GM19351 (cell line): ENCODE data around the gene RCSD1.
"Not testable (repeated sequence)": the region's sequence is repeated elsewhere in the genome, so short reads cannot be mapped to it uniquely, and the experiment has no call there.

ENCODE experiments used
- ATAC-seq: cut with Tn5 transposase; IDR thresholded peaks from one replicate; pipeline ENCODE4 v1.9.1; 2021; ENCODE audit warnings: mild to moderate bottlenecking, moderate library complexity; ENCODE audit not compliant: unreplicated experiment

RCSD1 gene

GRCh38 chr1:167734841-167735240, 104.8 kb downstream of the RCSD1 start:
- no peak for ATAC-seq

- ATAC-seq, result no peak
Observed at GRCh38 chr1:167737169-167737568, 107.1 kb downstream of the RCSD1 start.

GRCh38 chr1:167738158-167738557, 108.1 kb downstream of the RCSD1 start:
- no peak for ATAC-seq

- no peak for ATAC-seq
Observed at GRCh38 chr1:167739752-167740151, 109.7 kb downstream of the RCSD1 start.

- not testable (repeated sequence) for ATAC-seq
Observed at GRCh38 chr1:167741103-167741502, 111.1 kb downstream of the RCSD1 start.

GRCh38 chr1:167742392-167743057, 112.5 kb downstream of the RCSD1 start:
- ATAC-seq, result not testable (repeated sequence)

- no peak for ATAC-seq
Observed at GRCh38 chr1:167744901-167745300, 114.9 kb downstream of the RCSD1 start.

- no peak for ATAC-seq
Observed at GRCh38 chr1:167746013-167746672, 116.1 kb downstream of the RCSD1 start.

- no peak for ATAC-seq
Observed at GRCh38 chr1:167746988-167747655, 117.1 kb downstream of the RCSD1 start.

GRCh38 chr1:167747988-167748387, 118.0 kb downstream of the RCSD1 start:
- no peak for ATAC-seq

GRCh38 chr1:167748906-167749305, 118.9 kb downstream of the RCSD1 start:
- ATAC-seq, result no peak

- no peak for ATAC-seq
Observed at GRCh38 chr1:167749741-167750140, 119.7 kb downstream of the RCSD1 start.

- ATAC-seq, result no peak
Observed at GRCh38 chr1:167750641-167751040, 120.6 kb downstream of the RCSD1 start.

GRCh38 chr1:167751676-167752075, 121.6 kb downstream of the RCSD1 start:
- ATAC-seq, result no peak

- no peak for ATAC-seq
Observed at GRCh38 chr1:167752219-167752985, 122.4 kb downstream of the RCSD1 start.

GRCh38 chr1:167755654-167756053, 125.6 kb downstream of the RCSD1 start:
- ATAC-seq, result no peak
